ENCODE data around the gene PRKAR2A. TPM values are rescaled to one million over a fixed set of nuclear protein-coding genes. Genes with fewer than 3 reads are reported as not detected.
A peak's percentile ranks its signal among the peaks of the same experiment; 100 is the strongest.

The PRKAR2A gene
- total and polyA plus RNA-seq, 5 experiments from 2014 or later: 10.3 to 40.5 (median 14.0) TPM

DNA sequence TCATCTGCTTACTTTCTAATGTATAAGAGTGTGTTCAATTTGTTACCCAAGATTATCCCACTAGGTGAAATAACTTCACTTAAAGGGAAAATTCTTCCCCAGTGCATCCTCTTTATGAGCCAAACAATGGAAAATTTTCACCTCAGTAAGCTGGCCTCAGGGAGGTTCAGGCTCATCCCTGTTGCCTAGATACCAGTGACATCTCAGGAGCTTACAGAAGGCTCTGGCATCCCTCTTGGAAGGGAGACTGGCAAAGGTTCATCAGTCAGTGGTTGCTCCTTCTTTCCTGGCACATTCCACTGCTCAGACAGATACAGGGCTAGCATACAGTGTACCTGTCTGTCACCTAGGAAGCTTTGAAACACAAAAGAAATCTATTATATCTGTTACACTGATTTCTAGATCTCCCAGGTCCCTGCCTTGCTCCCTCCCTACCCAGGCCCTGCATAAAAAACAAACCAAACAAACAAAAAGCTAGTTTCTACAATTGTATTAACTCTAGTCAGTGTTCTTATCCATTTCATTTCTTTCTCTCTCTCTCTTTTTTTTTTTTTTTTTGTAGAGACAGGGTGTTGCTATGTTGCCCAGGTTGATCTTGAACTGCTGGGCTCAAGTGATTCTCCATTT, 132.4 kb downstream of the PRKAR2A start:
- H3K36me3 Mint-ChIP-seq: peaks cover 4 to 41% (median 11%) of the 10 kb centered on the region in 3 donors
- no peak for DNase-seq
- H3K27me3 Mint-ChIP-seq: peaks cover 0 to 2% (median 0%) of the 10 kb centered on the region in 5 donors
- peak overlapping the region; percentile 88 to 99 (median 96) for H3K4me3 Mint-ChIP-seq
- peaks cover 23 to 65% (median 59%) of the 10 kb centered on the region in 4 donors for H3K4me1 Mint-ChIP-seq
- peak overlapping the region; percentile 9 to 98 (median 95) for H3K27ac Mint-ChIP-seq
- H3K9me3 Mint-ChIP-seq: no peaks in the 10 kb centered on the region
- no peak for ATAC-seq
- POLR2A ChIA-PET: interaction anchor here (0.5 to 1.2 kb wide), 5 partner anchors 10 to 189 kb away, joined by 3 to 6 read pairs (median 3); no protein-coding TSS in a partner anchor

DNA sequence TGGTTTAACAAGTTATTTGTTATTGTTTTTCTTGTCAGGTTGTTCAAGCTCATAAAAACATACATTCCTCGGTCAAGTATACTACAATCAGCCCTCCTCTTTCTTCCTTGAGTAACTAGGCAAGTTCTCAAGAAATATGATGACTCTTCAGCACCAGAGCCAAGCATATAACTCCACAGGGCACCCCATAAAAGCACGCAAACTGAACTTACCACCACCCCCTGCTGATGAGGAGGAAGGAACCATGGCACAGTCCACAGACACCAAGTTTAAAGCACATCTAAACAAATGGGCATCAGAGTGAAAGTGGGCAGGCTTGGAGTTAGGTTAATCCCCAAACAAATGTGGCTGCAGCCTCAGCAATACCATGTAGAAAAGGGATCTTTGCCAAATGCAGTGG, 135.9 kb downstream of the PRKAR2A start:
- no peak for ATAC-seq
- H3K27ac Mint-ChIP-seq: peak overlapping the region in 7 of 10 donors; percentile 36 to 82 (median 75)
- H3K36me3 Mint-ChIP-seq: peaks cover 4 to 66% (median 15%) of the 10 kb centered on the region in 3 donors
- H3K27me3 Mint-ChIP-seq: no peaks in the 10 kb centered on the region
- no peaks in the 10 kb centered on the region for H3K9me3 Mint-ChIP-seq
- peaks cover 28 to 81% (median 74%) of the 10 kb centered on the region in 4 donors for H3K4me1 Mint-ChIP-seq
- DNase-seq: no peak
- POLR2A ChIA-PET: no interaction called here
- peak overlapping the region in 9 of 10 donors; percentile 7 to 79 (median 52) for H3K4me3 Mint-ChIP-seq

DNA sequence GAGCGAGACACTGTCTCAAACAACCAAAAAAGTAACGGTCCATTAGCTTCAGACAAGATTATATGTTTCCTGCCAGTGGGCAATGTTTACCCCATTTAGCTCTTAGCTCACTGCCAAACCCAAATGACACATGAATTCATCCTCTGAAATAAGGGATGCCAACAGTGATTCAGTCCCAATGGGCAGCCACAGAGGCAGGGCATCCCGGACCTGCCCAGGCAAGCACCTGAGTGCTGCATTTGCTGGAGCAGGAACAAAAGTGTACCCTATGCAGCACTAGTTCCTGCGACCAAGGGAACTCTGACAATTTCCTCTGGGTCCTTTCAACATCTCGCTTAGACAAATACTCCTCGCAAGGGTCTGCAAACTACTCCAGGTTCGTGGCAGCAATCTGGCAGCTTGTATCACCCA, 138.6 kb downstream of the PRKAR2A start:
- H3K4me3 Mint-ChIP-seq: peak overlapping the region in 9 of 10 donors; percentile 4 to 66 (median 36)
- peaks cover 0 to 74% (median 9%) of the 10 kb centered on the region in 3 donors for H3K36me3 Mint-ChIP-seq
- H3K4me1 Mint-ChIP-seq: peaks cover 22 to 78% (median 60%) of the 10 kb centered on the region in 4 donors
- ATAC-seq (no peak), DNase-seq (no peak)
- no peaks in the 10 kb centered on the region for H3K27me3 Mint-ChIP-seq
- H3K9me3 Mint-ChIP-seq: no peaks in the 10 kb centered on the region
- POLR2A ChIA-PET: no interaction called here
- H3K27ac Mint-ChIP-seq: peak overlapping the region; percentile 32 to 87 (median 72)

DNA sequence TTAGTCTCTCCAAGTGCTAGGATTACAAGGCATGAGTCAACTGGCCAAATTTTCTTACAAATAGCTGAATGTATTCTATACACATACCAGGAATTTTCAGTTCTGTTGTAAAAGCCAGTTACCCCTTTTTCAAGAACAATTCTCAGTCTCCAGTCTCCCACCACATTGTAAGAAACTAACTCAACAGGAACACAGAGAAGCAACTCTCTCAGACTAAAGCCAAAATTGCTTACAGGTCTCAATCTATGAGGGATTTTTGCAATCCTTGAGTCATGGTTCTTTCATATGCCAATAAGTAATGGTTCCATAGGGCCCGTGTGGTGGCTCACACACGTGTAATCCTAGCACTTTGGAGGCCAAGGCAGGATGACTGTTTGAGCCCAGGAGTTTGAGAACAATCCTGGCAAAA, 139.2 kb downstream of the PRKAR2A start:
- H3K27me3 Mint-ChIP-seq: no peaks in the 10 kb centered on the region
- peaks cover 23 to 81% (median 61%) of the 10 kb centered on the region in 4 donors for H3K4me1 Mint-ChIP-seq
- ATAC-seq: no peak
- H3K36me3 Mint-ChIP-seq: peaks cover 0 to 76% (median 10%) of the 10 kb centered on the region in 3 donors
- no peaks in the 10 kb centered on the region for H3K9me3 Mint-ChIP-seq
- H3K27ac Mint-ChIP-seq: peak overlapping the region in 6 of 10 donors; percentile 46 to 78 (median 72)
- POLR2A ChIA-PET: no interaction called here
- no peak for DNase-seq
- peak overlapping the region in 8 of 10 donors; percentile 2 to 66 (median 24) for H3K4me3 Mint-ChIP-seq

DNA sequence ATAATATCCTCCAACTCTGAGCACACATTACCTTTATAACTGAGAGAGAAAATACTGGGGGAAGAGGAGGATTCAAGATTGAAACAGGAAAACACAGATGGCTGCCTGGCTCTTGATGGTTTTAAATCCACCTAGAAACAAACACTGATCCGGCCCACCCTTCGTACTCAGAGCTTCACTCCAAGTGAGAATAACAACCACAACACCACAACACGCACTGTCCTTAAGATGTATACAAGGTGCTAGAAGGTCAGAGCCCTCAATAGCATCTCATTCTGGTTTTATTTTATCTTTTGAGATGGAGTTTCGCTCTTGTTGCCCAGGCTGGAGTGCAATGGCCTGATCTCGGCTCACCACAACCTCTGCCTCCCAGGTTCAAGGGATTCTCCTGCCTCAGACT, 140.5 kb downstream of the PRKAR2A start:
- peaks cover 0 to 75% (median 10%) of the 10 kb centered on the region in 3 donors for H3K36me3 Mint-ChIP-seq
- no peaks in the 10 kb centered on the region for H3K9me3 Mint-ChIP-seq
- H3K4me1 Mint-ChIP-seq: peaks cover 27 to 79% (median 61%) of the 10 kb centered on the region in 4 donors
- ATAC-seq (no peak), DNase-seq (no peak)
- H3K27ac Mint-ChIP-seq: peak overlapping the region in 7 of 10 donors; percentile 8 to 67 (median 35)
- no peaks in the 10 kb centered on the region for H3K27me3 Mint-ChIP-seq
- peak overlapping the region in 2 of 10 donors; percentile 4 to 39 for H3K4me3 Mint-ChIP-seq
- POLR2A ChIA-PET: interaction anchor here (0.6 kb wide), 1 partner anchor 195 kb away, joined by 3 read pairs; no protein-coding TSS in a partner anchor

DNA sequence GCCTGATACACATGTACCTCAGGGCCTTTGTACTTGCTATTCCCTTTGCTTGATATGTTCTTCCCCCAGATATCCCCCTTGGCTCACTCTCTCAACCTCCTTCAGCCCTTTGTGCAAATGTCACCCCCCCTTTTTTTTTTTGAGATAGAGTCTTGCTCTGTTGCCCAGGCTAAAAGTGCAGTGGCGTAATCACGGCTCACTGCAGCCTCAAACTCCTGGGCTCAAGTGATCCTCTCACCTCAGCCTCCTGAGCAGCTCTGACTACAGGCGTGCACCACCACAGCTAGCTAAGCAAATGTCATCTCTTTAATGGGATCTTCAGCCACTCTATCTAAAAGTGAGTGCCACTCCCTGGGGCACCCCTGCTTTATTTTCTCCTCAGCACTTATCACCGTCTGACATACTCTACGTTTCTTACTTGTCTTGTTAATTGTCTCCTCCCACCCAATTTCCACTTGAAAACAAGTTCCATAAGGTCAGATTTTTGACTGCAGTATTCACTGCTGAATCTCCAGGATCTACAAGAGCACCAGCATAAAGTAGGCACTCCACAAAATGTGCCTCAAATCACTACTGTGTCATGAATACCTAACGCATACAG, 145.3 kb downstream of the PRKAR2A start:
- Mint-ChIP-seq H3K36me3 (peaks cover 0 to 66% (median 7%) of the 10 kb centered on the region in 3 donors), H3K4me1 (peaks cover 16 to 63% (median 43%) of the 10 kb centered on the region in 4 donors), H3K9me3 (no peaks in the 10 kb centered on the region), H3K4me3 (peak overlapping the region in 1 of 10 donors; percentile 50), H3K27ac (peak overlapping the region in 8 of 10 donors; percentile 1 to 63 (median 34)), H3K27me3 (no peaks in the 10 kb centered on the region)
- POLR2A ChIA-PET: interaction anchor here (0.7 kb wide), 1 partner anchor 18 kb away, joined by 4 read pairs; no protein-coding TSS in a partner anchor
- DNase-seq: no peak
- no peak for ATAC-seq

DNA sequence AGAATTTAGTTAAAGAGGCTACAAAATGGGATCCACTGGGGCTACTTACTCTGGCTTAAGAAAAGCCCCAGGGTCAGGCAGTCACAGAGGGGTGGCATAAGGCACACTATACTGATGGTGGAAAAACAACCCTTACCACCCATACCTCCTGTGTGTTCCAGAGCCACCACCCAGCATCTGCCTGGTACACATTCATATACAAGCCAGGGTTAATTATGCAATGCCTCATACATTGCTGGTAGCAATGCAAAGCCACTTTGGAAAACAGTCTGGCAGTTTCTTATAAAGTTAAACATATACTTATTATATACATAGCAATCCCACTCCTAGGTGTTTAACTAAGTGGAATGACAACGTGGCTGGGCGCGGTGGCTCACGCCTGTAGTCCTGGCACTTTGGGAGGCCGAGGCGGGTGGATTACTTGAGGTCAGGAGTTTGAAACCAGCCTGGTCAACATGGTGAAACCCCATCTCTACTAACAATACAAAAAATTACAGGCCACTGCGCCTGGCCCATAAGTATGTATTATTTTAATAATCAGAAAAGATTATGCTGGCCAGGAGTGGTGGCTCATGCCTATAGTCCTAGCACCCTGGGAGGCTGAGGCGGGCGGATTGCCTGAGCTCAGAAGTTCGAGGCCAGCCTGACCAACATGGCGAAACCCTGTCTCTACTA, 146.8 kb downstream of the PRKAR2A start:
- peaks cover 16 to 62% (median 41%) of the 10 kb centered on the region in 4 donors for H3K4me1 Mint-ChIP-seq
- no peaks in the 10 kb centered on the region for H3K27me3 Mint-ChIP-seq
- H3K4me3 Mint-ChIP-seq: no peak overlapping the region

DNA sequence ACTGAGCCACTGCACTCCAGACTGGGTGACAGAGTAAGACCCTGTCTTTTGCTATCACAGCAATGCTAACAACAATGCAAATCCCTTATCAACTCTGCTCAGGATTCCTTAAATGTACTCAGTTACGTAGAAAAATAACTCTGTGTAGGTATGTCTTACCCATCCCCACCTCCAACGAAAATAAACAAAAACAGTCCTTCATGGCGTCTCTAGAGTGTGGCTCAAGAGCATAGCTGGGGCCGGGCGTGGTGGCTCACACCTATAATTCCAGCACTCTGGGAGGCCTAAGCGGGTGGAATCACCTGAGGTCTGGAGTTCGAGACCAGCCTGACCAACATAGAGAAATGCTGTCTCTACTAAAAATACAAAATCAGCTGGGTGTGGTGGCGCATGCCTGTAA, 148.8 kb downstream of the PRKAR2A start:
- H3K27me3 Mint-ChIP-seq: no peaks in the 10 kb centered on the region
- no peaks in the 10 kb centered on the region for H3K9me3 Mint-ChIP-seq
- DNase-seq: no peak
- H3K4me3 Mint-ChIP-seq: no peak overlapping the region
- POLR2A ChIA-PET: interaction anchor here (0.6 kb wide), 1 partner anchor 173 kb away, joined by 4 read pairs; no protein-coding TSS in a partner anchor
- no peak for ATAC-seq
- H3K4me1 Mint-ChIP-seq: peaks cover 19 to 61% (median 42%) of the 10 kb centered on the region in 4 donors
- H3K36me3 Mint-ChIP-seq: peaks cover 0 to 58% (median 5%) of the 10 kb centered on the region in 3 donors
- peak overlapping the region in 3 of 10 donors; percentile 18 to 77 (median 56) for H3K27ac Mint-ChIP-seq

More for the DNA sequence above, 146.8 kb downstream of the PRKAR2A start:
- ATAC-seq (no peak), DNase-seq (no peak)
- POLR2A ChIA-PET: no interaction called here
- Mint-ChIP-seq H3K36me3 (peaks cover 0 to 55% (median 4%) of the 10 kb centered on the region in 3 donors), H3K27ac (peak overlapping the region in 1 of 10 donors; percentile 9), H3K9me3 (no peaks in the 10 kb centered on the region)

DNA sequence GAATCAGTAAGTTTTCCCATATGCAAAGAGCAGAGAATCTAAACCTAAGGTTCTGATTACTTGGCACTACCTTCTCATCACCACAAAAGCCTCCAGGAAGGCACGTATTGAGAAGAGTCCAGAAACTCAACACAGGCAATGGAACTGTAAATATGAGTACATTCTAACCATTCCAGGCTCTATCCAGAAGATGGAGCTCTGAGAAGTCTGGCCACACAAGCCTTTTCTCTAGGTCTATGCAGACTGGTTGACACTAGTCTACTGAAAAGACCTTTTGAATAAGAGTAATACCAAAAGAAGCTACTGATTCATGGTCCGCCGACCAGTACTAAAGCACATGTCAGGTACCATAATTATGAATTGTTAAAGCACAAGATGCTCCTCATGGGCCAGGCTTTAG, 149.7 kb downstream of the PRKAR2A start:
- H3K27ac Mint-ChIP-seq: peak overlapping the region in 3 of 10 donors; percentile 8 to 40 (median 15)
- ATAC-seq: no peak
- no peak for DNase-seq
- no peaks in the 10 kb centered on the region for H3K27me3 Mint-ChIP-seq
- H3K36me3 Mint-ChIP-seq: peaks cover 0 to 62% (median 5%) of the 10 kb centered on the region in 3 donors
- peaks cover 19 to 57% (median 38%) of the 10 kb centered on the region in 4 donors for H3K4me1 Mint-ChIP-seq
- H3K4me3 Mint-ChIP-seq: no peak overlapping the region
- POLR2A ChIA-PET: interaction anchor here (0.5 to 1.1 kb wide), 2 partner anchors 17 to 198 kb away, joined by 4 to 6 read pairs; no protein-coding TSS in a partner anchor
- H3K9me3 Mint-ChIP-seq: no peaks in the 10 kb centered on the region

DNA sequence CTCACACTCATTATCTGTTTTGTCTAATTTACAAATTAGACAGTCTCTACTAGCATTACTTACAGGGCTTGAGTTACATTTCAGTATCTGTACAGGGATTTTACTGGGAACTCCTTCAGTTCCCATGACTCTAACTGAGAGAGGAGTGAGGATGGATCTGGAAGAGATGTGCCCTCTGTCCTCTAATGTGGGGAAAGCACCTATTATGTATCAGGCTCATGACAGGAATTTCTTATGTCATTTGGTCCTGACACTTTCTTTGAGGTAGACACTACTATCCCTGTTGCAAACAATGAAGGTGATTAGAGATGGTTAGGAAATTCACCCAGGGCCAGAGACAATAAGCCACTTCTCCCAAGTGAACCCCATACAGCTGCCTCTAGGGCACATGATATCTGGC, 151.1 kb downstream of the PRKAR2A start:
- POLR2A ChIA-PET: no interaction called here
- H3K36me3 Mint-ChIP-seq: peaks cover 0 to 66% (median 5%) of the 10 kb centered on the region in 3 donors
- no peak for DNase-seq
- H3K27ac Mint-ChIP-seq: peak overlapping the region in 8 of 10 donors; percentile 9 to 88 (median 56)
- H3K9me3 Mint-ChIP-seq: no peaks in the 10 kb centered on the region
- no peaks in the 10 kb centered on the region for H3K27me3 Mint-ChIP-seq
- peaks cover 12 to 49% (median 30%) of the 10 kb centered on the region in 4 donors for H3K4me1 Mint-ChIP-seq
- no peak for ATAC-seq
- no peak overlapping the region for H3K4me3 Mint-ChIP-seq
